IMR-90 (cell line): ENCODE data around the gene COA5.

ENCODE experiments used
- RFX5 ChIP-seq: IDR thresholded peaks from 2 replicates; pipeline ENCODE4 v1.8.0; 2012; ENCODE audit warnings: low read depth, mild to moderate bottlenecking, low read length, moderate library complexity
- SMC3 ChIP-seq: fragments of 150-350 bp; IDR thresholded peaks from 2 replicates; pipeline ENCODE4 v1.6.1; 2016; ENCODE audit warnings: low read depth, mild to moderate bottlenecking, antibody characterized with exemption, low read length, moderate library complexity
- TF ChIP-seq, protein P1 (sequence below): conservative IDR thresholded peaks from 2 replicates; pipeline ENCODE4 v1.5.1; 2012; ENCODE audit warnings: mild to moderate bottlenecking, low read depth, low read length, improper control_type of control experiment

DNA sequence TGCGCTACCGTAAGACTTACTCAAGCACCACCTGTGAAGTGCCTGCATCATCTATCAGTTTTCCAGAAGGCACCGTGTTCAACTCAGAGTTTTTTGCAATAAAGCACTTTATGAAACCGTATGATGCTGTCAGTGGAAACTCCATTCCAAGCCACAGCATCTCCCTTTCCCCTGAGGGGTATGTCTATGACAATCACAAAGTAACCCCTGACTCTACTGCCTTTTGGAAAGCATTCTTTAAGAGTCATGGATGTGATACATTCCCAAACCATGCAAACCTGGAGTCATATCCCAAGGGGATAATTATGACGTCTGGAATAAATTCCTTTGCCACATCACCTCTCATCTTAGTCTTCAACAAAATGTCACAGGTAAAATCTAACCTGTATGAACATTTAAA is 39.3 kb upstream of the COA5 start:
- TF ChIP-seq, protein P1, sequence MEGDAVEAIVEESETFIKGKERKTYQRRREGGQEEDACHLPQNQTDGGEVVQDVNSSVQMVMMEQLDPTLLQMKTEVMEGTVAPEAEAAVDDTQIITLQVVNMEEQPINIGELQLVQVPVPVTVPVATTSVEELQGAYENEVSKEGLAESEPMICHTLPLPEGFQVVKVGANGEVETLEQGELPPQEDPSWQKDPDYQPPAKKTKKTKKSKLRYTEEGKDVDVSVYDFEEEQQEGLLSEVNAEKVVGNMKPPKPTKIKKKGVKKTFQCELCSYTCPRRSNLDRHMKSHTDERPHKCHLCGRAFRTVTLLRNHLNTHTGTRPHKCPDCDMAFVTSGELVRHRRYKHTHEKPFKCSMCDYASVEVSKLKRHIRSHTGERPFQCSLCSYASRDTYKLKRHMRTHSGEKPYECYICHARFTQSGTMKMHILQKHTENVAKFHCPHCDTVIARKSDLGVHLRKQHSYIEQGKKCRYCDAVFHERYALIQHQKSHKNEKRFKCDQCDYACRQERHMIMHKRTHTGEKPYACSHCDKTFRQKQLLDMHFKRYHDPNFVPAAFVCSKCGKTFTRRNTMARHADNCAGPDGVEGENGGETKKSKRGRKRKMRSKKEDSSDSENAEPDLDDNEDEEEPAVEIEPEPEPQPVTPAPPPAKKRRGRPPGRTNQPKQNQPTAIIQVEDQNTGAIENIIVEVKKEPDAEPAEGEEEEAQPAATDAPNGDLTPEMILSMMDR = no peak
- TF ChIP-seq SMC3 (no peak), RFX5 (no peak)
